Measurements from ENCODE around the gene DUSP12. TPM values are rescaled to one million over a fixed set of nuclear protein-coding genes. Genes with fewer than 3 reads are reported as not detected.

DUSP12 gene
- total RNA-seq (2012; rRNA removed), result 21.8 and 26.6 TPM in 2 replicates

- Histone ChIP-seq H3K9me3 (replicated peaks; ENCODE audit: low read length) (no peaks in the 10 kb centered on the region), H3K4me1 (ENCODE audit: control insufficient read depth, insufficient read depth, low read length) (peaks cover 10% of the 10 kb centered on the region), H3K9ac (ENCODE audit: low read depth, low read length) (peak within 1 kb of the TSS; percentile 96), H3K36me3 (ENCODE audit: insufficient read depth, low read length) (peaks cover 34% of the 10 kb centered on the region), H3K4me2 (ENCODE audit: low read length) (peak within 1 kb of the TSS; percentile 86), H3K4me3 (ENCODE audit: low read length) (peak within 1 kb of the TSS; percentile 88), H3K27me3 (ENCODE audit: control insufficient read depth, insufficient read depth, low read length) (no peaks in the 10 kb centered on the region)
Measured at GRCh38 chr1:161749509-161750407, at the start of gene DUSP12. DUSP12 (plus strand) TSS chr1:161749786; CDS start chr1:161749802, 16 bp downstream.

- peaks cover 17% of the 10 kb centered on the region for H3K4me1 ChIP-seq (ENCODE audit: control insufficient read depth, insufficient read depth, low read length)
- no peak overlapping the region for H3K9ac ChIP-seq (ENCODE audit: low read depth, low read length)
- H3K36me3 ChIP-seq (ENCODE audit: insufficient read depth, low read length), result no peaks in the 10 kb centered on the region
- H3K9me3 ChIP-seq (replicated peaks; ENCODE audit: low read length), result no peaks in the 10 kb centered on the region
- H3K4me3 ChIP-seq (ENCODE audit: low read length), result no peak overlapping the region
- peaks cover 2% of the 10 kb centered on the region for H3K27me3 ChIP-seq (ENCODE audit: control insufficient read depth, insufficient read depth, low read length)
- H3K4me2 ChIP-seq (ENCODE audit: low read length), result no peak overlapping the region
Measured at GRCh38 chr1:161702250-161702649, 47.3 kb upstream of the DUSP12 start.

GRCh38 chr1:161705537-161705936, 44.0 kb upstream of the DUSP12 start:
- Histone ChIP-seq H3K4me3 (ENCODE audit: low read length) (no peak overlapping the region), H3K9ac (ENCODE audit: low read depth, low read length) (no peak overlapping the region), H3K4me2 (ENCODE audit: low read length) (no peak overlapping the region), H3K36me3 (ENCODE audit: insufficient read depth, low read length) (no peaks in the 10 kb centered on the region), H3K27me3 (ENCODE audit: control insufficient read depth, insufficient read depth, low read length) (no peaks in the 10 kb centered on the region), H3K4me1 (ENCODE audit: control insufficient read depth, insufficient read depth, low read length) (peaks cover 17% of the 10 kb centered on the region), H3K9me3 (replicated peaks; ENCODE audit: low read length) (no peaks in the 10 kb centered on the region)

GRCh38 chr1:161706113-161706481, 43.5 kb upstream of the DUSP12 start:
- Histone ChIP-seq H3K9me3 (replicated peaks; ENCODE audit: low read length) (no peaks in the 10 kb centered on the region), H3K36me3 (ENCODE audit: insufficient read depth, low read length) (no peaks in the 10 kb centered on the region), H3K4me2 (ENCODE audit: low read length) (peak overlapping the region; percentile 61), H3K4me1 (ENCODE audit: control insufficient read depth, insufficient read depth, low read length) (peaks cover 17% of the 10 kb centered on the region), H3K4me3 (ENCODE audit: low read length) (no peak overlapping the region), H3K9ac (ENCODE audit: low read depth, low read length) (peak overlapping the region; percentile 65), H3K27me3 (ENCODE audit: control insufficient read depth, insufficient read depth, low read length) (no peaks in the 10 kb centered on the region)

- Histone ChIP-seq H3K27me3 (ENCODE audit: control insufficient read depth, insufficient read depth, low read length) (no peaks in the 10 kb centered on the region), H3K9ac (ENCODE audit: low read depth, low read length) (peak within 1 kb of the TSS; percentile 65), H3K9me3 (replicated peaks; ENCODE audit: low read length) (no peaks in the 10 kb centered on the region), H3K4me1 (ENCODE audit: control insufficient read depth, insufficient read depth, low read length) (peaks cover 17% of the 10 kb centered on the region), H3K4me2 (ENCODE audit: low read length) (peak within 1 kb of the TSS; percentile 61), H3K4me3 (ENCODE audit: low read length) (peak within 1 kb of the TSS; percentile 9), H3K36me3 (ENCODE audit: insufficient read depth, low read length) (no peaks in the 10 kb centered on the region)
Measured at GRCh38 chr1:161706482-161707347, 42.9 kb upstream of the DUSP12 start, which contains the start of gene FCRLA. FCRLA (plus strand) TSS chr1:161707229; CDS start chr1:161707265, 36 bp downstream.

GRCh38 chr1:161707503-161707902, 42.1 kb upstream of the DUSP12 start:
- Histone ChIP-seq H3K27me3 (ENCODE audit: control insufficient read depth, insufficient read depth, low read length) (no peaks in the 10 kb centered on the region), H3K9ac (ENCODE audit: low read depth, low read length) (no peak overlapping the region), H3K4me1 (ENCODE audit: control insufficient read depth, insufficient read depth, low read length) (peaks cover 17% of the 10 kb centered on the region), H3K4me2 (ENCODE audit: low read length) (no peak overlapping the region), H3K36me3 (ENCODE audit: insufficient read depth, low read length) (no peaks in the 10 kb centered on the region), H3K4me3 (ENCODE audit: low read length) (no peak overlapping the region), H3K9me3 (replicated peaks; ENCODE audit: low read length) (no peaks in the 10 kb centered on the region)

GRCh38 chr1:161709373-161709772, 40.2 kb upstream of the DUSP12 start:
- Histone ChIP-seq H3K4me1 (ENCODE audit: control insufficient read depth, insufficient read depth, low read length) (peaks cover 17% of the 10 kb centered on the region), H3K9me3 (replicated peaks; ENCODE audit: low read length) (no peaks in the 10 kb centered on the region), H3K4me2 (ENCODE audit: low read length) (no peak overlapping the region), H3K4me3 (ENCODE audit: low read length) (no peak overlapping the region), H3K27me3 (ENCODE audit: control insufficient read depth, insufficient read depth, low read length) (peaks cover 4% of the 10 kb centered on the region), H3K36me3 (ENCODE audit: insufficient read depth, low read length) (no peaks in the 10 kb centered on the region), H3K9ac (ENCODE audit: low read depth, low read length) (no peak overlapping the region)

GRCh38 chr1:161710560-161710959, 39.0 kb upstream of the DUSP12 start:
- Histone ChIP-seq H3K27me3 (ENCODE audit: control insufficient read depth, insufficient read depth, low read length) (peaks cover 8% of the 10 kb centered on the region), H3K4me2 (ENCODE audit: low read length) (no peak overlapping the region), H3K4me1 (ENCODE audit: control insufficient read depth, insufficient read depth, low read length) (peaks cover 16% of the 10 kb centered on the region), H3K9me3 (replicated peaks; ENCODE audit: low read length) (no peaks in the 10 kb centered on the region), H3K36me3 (ENCODE audit: insufficient read depth, low read length) (no peaks in the 10 kb centered on the region), H3K4me3 (ENCODE audit: low read length) (no peak overlapping the region), H3K9ac (ENCODE audit: low read depth, low read length) (no peak overlapping the region)

- H3K4me2 ChIP-seq (ENCODE audit: low read length), result no peak overlapping the region
- peaks cover 19% of the 10 kb centered on the region for H3K27me3 ChIP-seq (ENCODE audit: control insufficient read depth, insufficient read depth, low read length)
- H3K36me3 ChIP-seq (ENCODE audit: insufficient read depth, low read length), result no peaks in the 10 kb centered on the region
- no peak overlapping the region for H3K4me3 ChIP-seq (ENCODE audit: low read length)
- peaks cover 19% of the 10 kb centered on the region for H3K4me1 ChIP-seq (ENCODE audit: control insufficient read depth, insufficient read depth, low read length)
- no peaks in the 10 kb centered on the region for H3K9me3 ChIP-seq (replicated peaks; ENCODE audit: low read length)
- no peak overlapping the region for H3K9ac ChIP-seq (ENCODE audit: low read depth, low read length)
Measured at GRCh38 chr1:161718559-161719324, 30.8 kb upstream of the DUSP12 start.

GRCh38 chr1:161719325-161719611, 30.3 kb upstream of the DUSP12 start:
- Histone ChIP-seq H3K36me3 (ENCODE audit: insufficient read depth, low read length) (no peaks in the 10 kb centered on the region), H3K9ac (ENCODE audit: low read depth, low read length) (no peak overlapping the region), H3K4me2 (ENCODE audit: low read length) (no peak overlapping the region)

GRCh38 chr1:161720422-161720821, 29.2 kb upstream of the DUSP12 start:
- H3K36me3 ChIP-seq (ENCODE audit: insufficient read depth, low read length), result no peaks in the 10 kb centered on the region
- no peaks in the 10 kb centered on the region for H3K9me3 ChIP-seq (replicated peaks; ENCODE audit: low read length)
- H3K4me3 ChIP-seq (ENCODE audit: low read length), result no peak overlapping the region
- no peak overlapping the region for H3K9ac ChIP-seq (ENCODE audit: low read depth, low read length)
- H3K27me3 ChIP-seq (ENCODE audit: control insufficient read depth, insufficient read depth, low read length), result peaks cover 10% of the 10 kb centered on the region
- H3K4me1 ChIP-seq (ENCODE audit: control insufficient read depth, insufficient read depth, low read length), result peaks cover 19% of the 10 kb centered on the region
- H3K4me2 ChIP-seq (ENCODE audit: low read length), result no peak overlapping the region

More at GRCh38 chr1:161719325-161719611, 30.3 kb upstream of the DUSP12 start:
- Histone ChIP-seq H3K4me3 (ENCODE audit: low read length) (no peak overlapping the region), H3K27me3 (ENCODE audit: control insufficient read depth, insufficient read depth, low read length) (peaks cover 15% of the 10 kb centered on the region), H3K9me3 (replicated peaks; ENCODE audit: low read length) (no peaks in the 10 kb centered on the region), H3K4me1 (ENCODE audit: control insufficient read depth, insufficient read depth, low read length) (peaks cover 19% of the 10 kb centered on the region)
